GM10847 (cell line): ENCODE measurements around the gene FGF14.

Experiments
- POLR2A ChIP-seq: IDR thresholded peaks from 2 replicates; pipeline ENCODE4 v1.6.1; 2011; ENCODE audit not compliant: insufficient read length; ENCODE audit errors: extremely low read depth

Gene FGF14

DNA sequence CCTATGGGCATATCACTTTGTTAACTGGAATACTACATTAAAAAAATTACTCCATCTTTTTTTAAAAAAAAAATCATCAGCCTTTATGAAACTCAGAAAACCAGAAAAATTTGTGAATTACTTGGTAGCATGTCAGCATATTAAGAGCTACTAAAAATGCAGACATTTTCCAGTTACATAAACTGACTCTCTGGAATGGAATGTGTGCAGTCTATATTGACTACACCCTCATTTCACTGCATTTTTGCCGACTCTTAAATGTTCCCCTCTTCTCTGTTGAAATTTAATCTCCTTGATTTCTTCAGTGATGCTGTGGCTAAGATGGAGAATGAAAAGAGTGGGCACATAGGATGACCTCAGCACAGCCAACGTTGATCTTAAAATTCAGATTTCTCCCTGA, 555.6 kb downstream of the FGF14 start:
- no peak for TF ChIP-seq POLR2A

DNA sequence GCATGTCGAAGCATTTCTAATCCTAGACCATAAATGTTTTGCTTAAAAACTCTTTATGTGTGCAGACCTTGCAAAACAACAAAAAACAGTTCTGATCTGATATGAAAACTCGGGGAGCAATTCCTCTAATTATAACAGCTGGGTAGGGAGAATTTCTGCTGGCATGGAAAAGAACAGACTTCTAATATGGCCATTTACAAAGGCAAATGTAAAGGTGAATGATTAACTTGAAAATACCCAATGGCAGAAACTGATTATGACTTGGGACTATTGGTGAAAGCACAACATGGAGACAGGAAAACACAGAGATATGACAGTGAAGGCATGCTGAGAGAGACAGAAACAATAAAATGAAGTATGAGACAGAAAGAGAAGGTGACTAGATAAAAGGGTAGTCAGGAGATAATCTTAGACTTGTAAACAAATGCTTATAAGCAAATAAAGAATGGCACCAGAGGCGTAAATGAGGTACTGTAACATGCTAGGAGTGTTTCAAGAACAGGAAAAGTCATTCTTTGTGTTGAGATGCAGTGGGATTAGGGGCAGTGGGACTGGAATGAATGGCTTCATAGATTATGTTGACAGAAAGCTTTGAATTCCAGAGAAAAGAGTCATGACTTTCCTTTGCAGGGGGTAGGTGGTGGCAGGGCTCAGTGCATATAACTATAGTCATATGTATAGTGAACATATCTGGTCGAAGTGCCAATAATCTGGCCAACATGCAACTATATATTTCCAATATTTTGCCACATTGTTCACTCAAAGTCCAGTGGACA, 556.4 kb downstream of the FGF14 start:
- TF ChIP-seq POLR2A: no peak

- TF ChIP-seq POLR2A: no peak
Observed at GRCh38 chr13:101841698-101842097, 560.1 kb downstream of the FGF14 start.

DNA sequence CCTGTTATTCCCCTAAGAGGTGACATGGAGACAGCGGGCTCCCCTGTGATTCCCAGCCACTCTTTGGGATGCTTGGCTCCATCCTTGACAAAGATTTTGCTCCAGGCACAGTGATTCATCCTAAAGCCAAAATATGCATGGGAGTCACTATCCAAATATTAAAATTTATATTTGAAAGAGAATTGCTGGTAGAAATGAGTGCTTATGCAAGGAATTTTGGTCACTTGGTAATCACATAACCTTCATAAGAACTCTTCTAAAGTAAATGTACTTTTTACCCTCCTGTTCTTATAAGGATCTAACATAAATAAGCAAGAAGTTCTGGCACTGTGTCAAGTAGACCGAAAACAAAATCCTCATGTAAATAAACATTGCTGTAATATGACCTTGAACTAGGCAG, 563.5 kb downstream of the FGF14 start:
- no peak for TF ChIP-seq POLR2A

- TF ChIP-seq POLR2A: no peak
Observed at GRCh38 chr13:101837288-101837687, 564.6 kb downstream of the FGF14 start.

DNA sequence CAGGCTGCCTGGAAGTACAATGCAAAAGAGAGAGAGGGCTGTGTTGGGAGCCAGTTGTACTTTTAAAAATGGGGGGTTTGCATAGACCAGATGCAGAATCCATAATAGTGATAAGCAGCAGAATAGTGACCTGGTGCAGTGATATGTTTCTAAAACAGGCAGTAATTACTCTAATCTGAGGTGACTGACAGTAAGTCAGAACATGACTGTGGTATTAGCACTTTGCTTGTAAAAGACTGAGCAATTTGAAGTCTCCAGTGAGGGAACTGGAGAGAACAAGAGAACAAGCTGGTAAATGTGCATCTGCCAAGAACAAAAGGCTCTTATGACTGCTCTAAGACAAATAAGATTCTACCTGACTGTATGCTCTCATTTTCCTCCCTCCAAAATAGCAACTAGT, 565.9 kb downstream of the FGF14 start:
- no peak for TF ChIP-seq POLR2A

DNA sequence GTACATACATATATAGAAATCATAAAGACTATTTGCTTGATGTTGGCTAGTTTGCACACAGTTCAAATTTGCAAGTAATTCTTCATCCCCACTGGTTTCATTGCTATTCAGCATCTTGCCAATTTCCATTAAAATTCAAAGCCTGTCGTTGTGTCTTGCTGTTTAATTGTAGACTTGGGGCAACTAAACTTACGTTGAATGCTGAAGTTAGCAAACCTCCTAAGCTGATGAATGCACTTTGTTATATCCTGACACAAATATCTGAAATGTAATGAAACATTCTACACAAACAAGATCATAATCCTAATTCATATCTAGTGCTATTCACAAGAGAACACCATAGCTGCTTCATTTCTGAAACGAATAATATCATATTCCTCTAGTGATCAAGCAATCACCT, 568.2 kb downstream of the FGF14 start:
- no peak for TF ChIP-seq POLR2A

- TF ChIP-seq POLR2A: no peak
Observed at GRCh38 chr13:101830035-101830434, 571.8 kb downstream of the FGF14 start.

GRCh38 chr13:101829484-101829883, 572.4 kb downstream of the FGF14 start:
- TF ChIP-seq POLR2A: no peak

- TF ChIP-seq POLR2A: no peak
Observed at GRCh38 chr13:101828119-101828518, 573.7 kb downstream of the FGF14 start.

GRCh38 chr13:101817898-101818297, 584.0 kb downstream of the FGF14 start:
- no peak for TF ChIP-seq POLR2A

- no peak for TF ChIP-seq POLR2A
Observed at GRCh38 chr13:101811881-101812280, 590.0 kb downstream of the FGF14 start.

DNA sequence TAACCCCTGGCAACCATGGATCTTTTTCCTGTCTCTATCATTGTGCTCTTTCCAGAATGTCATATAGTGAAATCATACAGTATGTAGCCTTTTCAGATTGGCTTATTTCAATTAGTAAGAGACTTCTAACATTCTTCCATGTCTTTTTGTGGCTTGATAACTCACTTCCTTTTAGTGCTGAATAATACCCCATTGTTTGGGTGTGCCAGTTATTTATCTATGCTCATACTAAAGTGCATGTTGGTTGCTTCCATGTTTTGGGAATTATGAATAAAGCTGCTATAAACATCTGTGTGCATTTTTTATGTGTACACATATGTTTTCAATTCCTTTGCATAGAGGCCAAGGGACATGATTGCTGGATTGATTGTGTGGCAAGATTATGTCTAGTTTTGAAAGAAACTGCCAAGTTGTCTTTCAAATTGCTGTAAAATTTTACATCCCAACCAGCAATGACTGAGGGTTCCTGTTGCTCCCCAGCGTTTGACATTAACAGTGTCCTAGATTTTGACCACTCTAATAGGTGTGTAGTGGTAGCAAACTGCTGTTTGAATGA, 590.5 kb downstream of the FGF14 start:
- TF ChIP-seq POLR2A: no peak

DNA sequence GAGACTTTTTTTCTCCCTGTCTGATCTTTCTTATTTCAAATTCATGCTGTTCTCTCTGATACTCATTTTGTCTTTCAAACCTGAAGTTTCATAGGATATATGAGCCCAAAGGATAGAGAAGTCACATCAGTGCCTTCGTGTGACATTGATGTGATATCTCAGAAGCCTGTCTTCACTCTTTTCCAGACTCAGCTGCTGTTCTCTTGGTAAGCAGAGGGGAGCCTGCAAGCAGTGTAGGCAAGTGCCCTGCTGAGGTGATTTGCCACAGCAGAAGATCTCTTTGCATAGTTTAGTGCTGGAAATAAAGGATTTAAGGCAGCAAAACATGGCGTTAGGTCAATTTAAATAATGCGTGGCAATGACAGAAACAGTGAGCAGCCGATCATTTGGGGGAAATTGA, 602.7 kb downstream of the FGF14 start:
- no peak for TF ChIP-seq POLR2A

- no peak for TF ChIP-seq POLR2A
Observed at GRCh38 chr13:101798437-101798836, 603.4 kb downstream of the FGF14 start.

DNA sequence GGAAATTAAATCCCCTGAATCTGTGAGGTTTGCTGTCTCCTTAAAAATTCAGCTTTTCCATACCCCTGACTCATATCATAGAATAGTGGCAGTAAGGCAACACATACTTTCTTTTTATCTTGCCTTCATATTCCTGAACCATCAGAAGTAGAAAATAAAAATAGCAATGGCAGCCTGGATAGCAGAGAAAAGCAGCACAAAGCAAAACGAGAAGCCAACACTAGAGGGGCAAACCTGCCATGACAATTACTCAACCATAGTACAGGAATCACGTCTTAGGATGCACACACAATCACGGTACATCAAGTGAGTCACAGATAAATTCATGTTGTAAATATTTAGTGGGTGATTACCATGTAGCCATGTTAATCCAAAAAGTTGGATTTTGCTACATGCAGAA, 606.4 kb downstream of the FGF14 start:
- no peak for TF ChIP-seq POLR2A

DNA sequence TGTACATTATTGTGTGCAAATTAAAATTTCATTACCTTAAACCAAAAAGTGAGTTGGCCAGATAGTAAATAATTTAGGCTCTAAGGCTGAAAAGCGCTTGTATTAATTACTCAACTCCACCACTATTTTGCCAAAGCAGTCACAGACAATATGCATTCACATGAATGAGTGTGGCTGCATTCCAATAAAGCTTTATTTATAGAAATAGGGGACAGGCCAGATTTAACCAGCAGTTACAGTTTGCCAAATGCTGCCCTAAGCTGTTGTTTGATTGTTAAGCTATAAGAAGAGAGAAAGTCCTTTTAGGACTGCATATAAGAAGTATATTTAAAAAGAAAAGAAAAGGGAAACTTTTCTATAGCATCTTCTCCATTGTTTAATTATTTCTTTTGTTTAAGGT, 606.8 kb downstream of the FGF14 start:
- TF ChIP-seq POLR2A: no peak
